ENCODE data around the gene TREM1.

The TREM1 gene

GRCh38 chr6:41286544-41287346 lies at the start of gene TREM1:
TSS of gene TREM1 (minus strand) at chr6:41286682. CDS start at chr6:41286655, 27 bp downstream.
- Mint-ChIP-seq H3K27me3 (ENCODE audit: low read depth) (peaks cover 25% of the 10 kb centered on the region), H3K4me3 (no peak within 1 kb of the TSS), H3K4me1 (ENCODE audit: low read depth) (no peaks in the 10 kb centered on the region), H3K27ac (no peak within 1 kb of the TSS), H3K36me3 (ENCODE audit: low read depth) (no peaks in the 10 kb centered on the region), H3K9me3 (no peaks in the 10 kb centered on the region)
- DNase-seq (ENCODE audit: low spot score), result no peak

- no peak for DNase-seq (ENCODE audit: low spot score)
- Mint-ChIP-seq H3K27me3 (ENCODE audit: low read depth) (peaks cover 13% of the 10 kb centered on the region), H3K36me3 (ENCODE audit: low read depth) (no peaks in the 10 kb centered on the region), H3K4me1 (ENCODE audit: low read depth) (peaks cover 18% of the 10 kb centered on the region), H3K27ac (no peak overlapping the region), H3K4me3 (no peak overlapping the region), H3K9me3 (no peaks in the 10 kb centered on the region)
Observed at GRCh38 chr6:41335943-41336342, 49.5 kb upstream of the TREM1 start.

GRCh38 chr6:41335296-41335695 lies 48.8 kb upstream of the TREM1 start, which contains the start of gene NCR2:
TSS of gene NCR2 (plus strand) at chr6:41335608. CDS start at chr6:41335877, 269 bp downstream.
- H3K27me3 Mint-ChIP-seq (ENCODE audit: low read depth), result peaks cover 11% of the 10 kb centered on the region
- H3K9me3 Mint-ChIP-seq, result no peaks in the 10 kb centered on the region
- H3K4me1 Mint-ChIP-seq (ENCODE audit: low read depth), result peaks cover 18% of the 10 kb centered on the region
- DNase-seq (ENCODE audit: low spot score), result no peak
- H3K36me3 Mint-ChIP-seq (ENCODE audit: low read depth), result no peaks in the 10 kb centered on the region
- peak within 1 kb of the TSS; percentile 13 for H3K27ac Mint-ChIP-seq
- no peak within 1 kb of the TSS for H3K4me3 Mint-ChIP-seq

GRCh38 chr6:41334482-41335040 lies 48.1 kb upstream of the TREM1 start:
- H3K4me3 Mint-ChIP-seq, result no peak overlapping the region
- peaks cover 18% of the 10 kb centered on the region for H3K4me1 Mint-ChIP-seq (ENCODE audit: low read depth)

DNA sequence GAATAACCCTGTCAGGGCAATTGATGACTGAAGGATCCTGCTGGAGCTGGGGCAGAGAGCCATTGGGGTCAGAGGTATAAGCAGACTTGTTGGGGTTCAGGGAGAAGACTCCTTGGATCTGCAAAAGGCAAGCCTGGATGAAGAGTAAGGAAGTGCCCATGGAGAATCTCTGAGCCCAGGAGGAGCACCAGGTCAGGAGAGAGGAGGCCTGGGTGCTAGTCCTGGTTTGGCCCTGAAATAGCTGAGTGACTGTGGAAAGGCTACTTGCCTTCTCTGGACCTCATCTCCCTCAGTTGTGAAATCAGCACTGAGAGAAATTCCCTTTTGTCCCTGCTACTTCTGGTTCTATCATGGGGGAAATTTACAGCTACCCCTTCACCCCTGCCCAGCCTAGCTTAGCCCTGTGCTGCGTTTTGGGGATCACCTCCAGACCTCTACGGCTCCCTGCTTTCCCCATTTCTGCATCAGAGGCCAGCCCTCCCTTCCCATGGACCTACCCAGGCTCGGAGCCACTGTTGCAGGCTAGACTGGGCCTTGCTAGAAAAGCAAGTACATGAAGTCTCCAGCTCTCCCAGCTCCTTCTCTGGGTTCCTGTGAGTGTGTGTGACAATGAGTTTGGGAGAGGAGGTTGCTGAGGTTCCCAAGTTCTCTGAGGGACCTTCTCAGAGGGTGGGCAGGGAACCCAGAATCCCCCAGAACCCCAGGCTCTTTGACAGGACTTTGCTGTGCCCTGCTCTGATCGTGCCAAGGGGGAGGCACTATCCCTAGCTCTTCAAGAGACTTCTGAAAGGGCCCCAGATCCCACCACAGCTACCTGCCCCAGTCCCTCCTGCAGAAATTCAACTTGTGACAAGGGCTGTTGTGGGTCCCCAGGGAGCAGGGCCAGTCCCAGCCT lies 46.6 kb upstream of the TREM1 start:
- DNase-seq (ENCODE audit: low spot score), result no peak
- Mint-ChIP-seq H3K27ac (peak overlapping the region; percentile 58), H3K4me3 (no peak overlapping the region), H3K4me1 (ENCODE audit: low read depth) (peaks cover 18% of the 10 kb centered on the region), H3K36me3 (ENCODE audit: low read depth) (no peaks in the 10 kb centered on the region), H3K9me3 (no peaks in the 10 kb centered on the region), H3K27me3 (ENCODE audit: low read depth) (peaks cover 15% of the 10 kb centered on the region)

More at GRCh38 chr6:41334482-41335040, 48.1 kb upstream of the TREM1 start:
- Mint-ChIP-seq H3K36me3 (ENCODE audit: low read depth) (no peaks in the 10 kb centered on the region), H3K27me3 (ENCODE audit: low read depth) (peaks cover 12% of the 10 kb centered on the region), H3K27ac (peak overlapping the region; percentile 13), H3K9me3 (no peaks in the 10 kb centered on the region)
- DNase-seq (ENCODE audit: low spot score), result no peak

DNA sequence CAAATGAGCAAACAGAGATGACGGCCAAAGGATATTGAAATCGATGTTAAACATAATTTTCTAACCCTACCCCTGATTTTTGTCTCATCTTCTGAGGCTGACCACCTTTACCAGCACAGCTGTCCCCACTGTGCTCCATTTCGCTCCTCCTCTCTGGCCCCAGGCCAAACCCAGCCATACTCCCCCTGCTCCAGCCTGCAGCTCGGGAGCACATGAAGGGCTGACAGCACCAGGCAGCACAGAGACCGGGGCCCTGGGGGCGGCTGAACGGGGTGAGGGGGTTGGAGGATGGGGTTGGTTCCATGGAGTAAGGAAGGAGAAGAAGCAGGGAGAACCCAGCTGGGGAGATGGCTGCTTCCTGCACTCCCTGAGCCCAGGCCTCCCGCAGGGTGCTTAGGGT lies 45.8 kb upstream of the TREM1 start:
- Mint-ChIP-seq H3K4me1 (ENCODE audit: low read depth) (peaks cover 18% of the 10 kb centered on the region), H3K4me3 (no peak overlapping the region), H3K36me3 (ENCODE audit: low read depth) (no peaks in the 10 kb centered on the region), H3K27ac (no peak overlapping the region), H3K9me3 (no peaks in the 10 kb centered on the region), H3K27me3 (ENCODE audit: low read depth) (peaks cover 22% of the 10 kb centered on the region)
- DNase-seq (ENCODE audit: low spot score), result no peak

DNA sequence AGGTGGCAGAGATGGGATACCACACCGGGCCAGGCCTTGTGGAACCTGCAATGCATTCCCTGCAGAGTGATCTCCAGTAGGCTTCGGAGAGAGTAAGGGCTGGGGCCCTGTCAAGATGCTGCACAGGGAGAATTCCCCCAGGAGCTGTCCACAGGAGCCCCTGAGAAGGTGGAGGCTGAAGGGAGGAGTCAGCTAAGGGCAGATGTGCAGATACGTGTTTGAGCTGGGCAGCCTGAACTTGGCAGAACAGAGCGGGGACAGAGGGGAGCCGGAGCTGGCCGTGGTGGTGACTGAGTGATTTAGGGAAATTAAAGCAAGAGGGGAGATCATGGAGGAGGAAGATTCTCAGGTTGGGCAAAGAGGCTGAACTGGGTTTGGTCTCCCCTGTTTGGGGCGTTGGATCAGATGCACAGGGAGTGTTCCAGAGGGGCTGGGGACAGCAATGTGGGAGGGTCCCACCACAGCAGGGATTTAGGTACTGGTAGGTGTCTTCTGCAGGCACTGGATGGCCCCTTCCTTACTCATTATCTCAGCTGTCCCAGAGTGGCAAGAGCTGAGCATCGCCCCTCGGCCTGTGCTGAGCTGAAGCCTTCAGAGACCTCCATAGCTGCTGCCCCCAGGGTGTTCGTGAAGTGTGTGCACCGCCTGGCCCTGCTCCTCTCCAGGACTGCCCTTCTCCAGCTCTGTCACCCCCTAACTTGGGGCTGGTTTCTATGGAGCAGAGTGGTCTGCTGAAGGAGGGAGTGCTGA lies 45.1 kb upstream of the TREM1 start:
- Mint-ChIP-seq H3K4me1 (ENCODE audit: low read depth) (peaks cover 18% of the 10 kb centered on the region), H3K4me3 (no peak overlapping the region), H3K27ac (no peak overlapping the region)

DNA sequence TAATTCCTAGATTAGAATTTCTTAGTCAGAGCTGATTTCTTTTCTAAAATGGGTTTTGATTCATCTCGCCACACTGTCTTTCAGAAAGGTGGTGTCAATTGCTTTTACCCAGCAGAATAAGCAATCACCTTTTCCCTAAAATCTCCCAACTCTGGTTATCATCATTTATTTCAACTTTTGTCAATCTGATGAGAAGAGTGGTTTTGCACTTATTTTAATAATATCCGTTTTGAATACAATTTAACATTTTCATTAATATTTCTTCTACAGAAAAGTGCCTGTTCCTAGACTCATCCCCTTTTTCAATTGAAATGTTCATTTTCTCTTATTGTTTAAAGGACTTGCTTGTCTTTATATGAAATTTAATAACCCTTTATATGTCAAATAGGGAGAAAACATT lies 40.7 kb upstream of the TREM1 start:
- Mint-ChIP-seq H3K4me1 (ENCODE audit: low read depth) (no peaks in the 10 kb centered on the region), H3K4me3 (no peak overlapping the region), H3K9me3 (no peaks in the 10 kb centered on the region), H3K27ac (no peak overlapping the region), H3K36me3 (ENCODE audit: low read depth) (no peaks in the 10 kb centered on the region), H3K27me3 (ENCODE audit: low read depth) (peaks cover 56% of the 10 kb centered on the region)
- DNase-seq (ENCODE audit: low spot score), result no peak

More for the DNA sequence above, 45.1 kb upstream of the TREM1 start:
- peak; percentile 0 for DNase-seq (ENCODE audit: low spot score)
- Mint-ChIP-seq H3K36me3 (ENCODE audit: low read depth) (no peaks in the 10 kb centered on the region), H3K9me3 (no peaks in the 10 kb centered on the region), H3K27me3 (ENCODE audit: low read depth) (peaks cover 28% of the 10 kb centered on the region)

DNA sequence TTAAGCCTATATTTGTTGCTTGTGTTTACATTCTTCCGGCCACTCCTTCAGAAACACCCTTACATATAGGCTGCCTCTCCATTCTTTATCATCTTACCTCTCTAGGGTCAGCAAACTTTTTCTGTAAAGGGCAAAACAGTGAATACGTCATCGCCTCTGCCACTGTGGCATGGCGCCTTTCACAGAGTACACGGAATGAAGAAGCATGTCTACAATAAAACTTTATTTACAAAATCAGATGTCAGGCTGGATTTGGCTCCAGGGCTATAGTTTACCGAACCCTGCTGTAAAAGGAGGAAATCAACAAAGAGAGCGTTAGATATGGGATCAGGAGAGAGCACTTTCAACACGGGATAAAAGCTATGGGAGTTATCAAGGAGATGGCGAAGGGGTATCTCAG lies 39.6 kb upstream of the TREM1 start:
- Mint-ChIP-seq H3K36me3 (ENCODE audit: low read depth) (no peaks in the 10 kb centered on the region), H3K4me3 (no peak overlapping the region), H3K4me1 (ENCODE audit: low read depth) (no peaks in the 10 kb centered on the region), H3K27ac (no peak overlapping the region), H3K27me3 (ENCODE audit: low read depth) (peaks cover 56% of the 10 kb centered on the region), H3K9me3 (no peaks in the 10 kb centered on the region)
- DNase-seq (ENCODE audit: low spot score), result peak; percentile 1

DNA sequence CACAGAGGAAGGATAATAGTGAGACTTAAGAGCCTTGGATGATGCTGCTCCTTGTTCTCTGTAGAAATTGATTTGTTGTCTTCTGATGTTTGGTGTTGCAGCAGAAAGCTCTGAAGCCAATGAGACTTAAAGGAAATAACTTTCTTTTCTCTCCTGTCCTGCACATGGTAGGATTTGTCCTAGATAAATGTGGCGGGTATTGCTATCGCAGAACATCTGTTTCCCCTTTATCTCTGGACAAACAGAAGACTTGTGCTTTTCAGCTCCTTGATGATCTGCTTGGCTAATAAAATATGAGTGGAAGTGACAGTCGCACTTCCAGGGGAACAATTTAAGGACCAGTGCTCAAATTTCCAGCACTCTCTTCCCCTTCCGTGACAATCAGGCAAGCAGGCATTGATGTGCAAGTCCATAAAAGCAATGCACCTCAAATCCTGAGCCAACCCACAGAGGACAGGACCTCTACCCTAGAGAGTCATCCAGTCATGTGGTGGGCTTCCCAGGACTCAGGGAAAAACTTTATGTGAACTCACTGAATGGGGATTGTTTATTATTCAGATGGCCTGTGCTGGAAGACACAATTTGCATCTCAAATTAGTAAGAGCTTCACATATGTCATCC lies 39.1 kb upstream of the TREM1 start:
- H3K4me1 Mint-ChIP-seq (ENCODE audit: low read depth), result no peaks in the 10 kb centered on the region
- no peaks in the 10 kb centered on the region for H3K36me3 Mint-ChIP-seq (ENCODE audit: low read depth)
- no peak overlapping the region for H3K27ac Mint-ChIP-seq
- DNase-seq (ENCODE audit: low spot score), result peak; percentile 1
- H3K4me3 Mint-ChIP-seq, result no peak overlapping the region
- H3K27me3 Mint-ChIP-seq (ENCODE audit: low read depth), result peaks cover 56% of the 10 kb centered on the region
- H3K9me3 Mint-ChIP-seq, result no peaks in the 10 kb centered on the region

DNA sequence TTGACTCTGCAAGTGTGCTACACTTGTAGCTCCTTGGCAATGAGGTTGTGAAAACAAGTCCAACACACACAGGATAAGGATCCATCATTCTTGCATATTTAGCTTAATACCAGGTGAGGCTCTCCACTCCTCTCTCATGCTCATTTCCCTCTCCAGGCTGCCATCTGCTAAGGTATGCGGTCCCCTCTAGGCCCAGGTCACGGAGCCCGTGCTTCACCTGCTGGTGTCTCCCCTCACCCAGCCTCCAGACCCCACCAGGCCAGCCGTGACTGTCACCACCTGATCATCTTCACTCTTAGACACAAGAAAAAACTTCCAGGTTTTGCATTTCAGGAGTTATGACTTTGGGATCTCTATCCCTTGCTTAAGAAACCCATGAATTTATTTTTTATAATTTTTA lies 34.7 kb upstream of the TREM1 start:
- no peak for DNase-seq (ENCODE audit: low spot score)
- H3K4me1 Mint-ChIP-seq (ENCODE audit: low read depth), result peaks cover 16% of the 10 kb centered on the region
- H3K27me3 Mint-ChIP-seq (ENCODE audit: low read depth), result peaks cover 46% of the 10 kb centered on the region
- H3K9me3 Mint-ChIP-seq, result no peaks in the 10 kb centered on the region
- H3K36me3 Mint-ChIP-seq (ENCODE audit: low read depth), result no peaks in the 10 kb centered on the region
- H3K27ac Mint-ChIP-seq, result no peak overlapping the region
- no peak overlapping the region for H3K4me3 Mint-ChIP-seq

GRCh38 chr6:41318654-41319565 lies 32.4 kb upstream of the TREM1 start:
- H3K4me1 Mint-ChIP-seq (ENCODE audit: low read depth), result peaks cover 16% of the 10 kb centered on the region
- H3K27ac Mint-ChIP-seq, result no peak overlapping the region
- DNase-seq (ENCODE audit: low spot score), result peak; percentile 77
- peak overlapping the region; percentile 59 for H3K4me3 Mint-ChIP-seq
- no peaks in the 10 kb centered on the region for H3K9me3 Mint-ChIP-seq
- H3K27me3 Mint-ChIP-seq (ENCODE audit: low read depth), result peaks cover 47% of the 10 kb centered on the region
- no peaks in the 10 kb centered on the region for H3K36me3 Mint-ChIP-seq (ENCODE audit: low read depth)
